Muscle of arm (tissue), 12 donors: ENCODE measurements around the gene SUGP1. TPM values are rescaled to one million over a fixed set of nuclear protein-coding genes. Genes with fewer than 3 reads are reported as not detected.

Experiments
- DNase-seq: peaks from one replicate; pipeline ENCODE4 v3.0.0-alpha.2; 2013
- polyA plus RNA-seq, 12 donors: library from polyadenylated mRNA; unstranded; fragments of 120-200 nt; gene quantifications; one replicate each; pipeline ENCODE4 v1.2.1, GENCODE V29; 2013; ENCODE audit not compliant: insufficient read length in 12 of 12

Gene SUGP1
- polyA plus RNA-seq, 12 donors = 30.7 to 60.9 (median 35.2) TPM; not detected in 1

DNA sequence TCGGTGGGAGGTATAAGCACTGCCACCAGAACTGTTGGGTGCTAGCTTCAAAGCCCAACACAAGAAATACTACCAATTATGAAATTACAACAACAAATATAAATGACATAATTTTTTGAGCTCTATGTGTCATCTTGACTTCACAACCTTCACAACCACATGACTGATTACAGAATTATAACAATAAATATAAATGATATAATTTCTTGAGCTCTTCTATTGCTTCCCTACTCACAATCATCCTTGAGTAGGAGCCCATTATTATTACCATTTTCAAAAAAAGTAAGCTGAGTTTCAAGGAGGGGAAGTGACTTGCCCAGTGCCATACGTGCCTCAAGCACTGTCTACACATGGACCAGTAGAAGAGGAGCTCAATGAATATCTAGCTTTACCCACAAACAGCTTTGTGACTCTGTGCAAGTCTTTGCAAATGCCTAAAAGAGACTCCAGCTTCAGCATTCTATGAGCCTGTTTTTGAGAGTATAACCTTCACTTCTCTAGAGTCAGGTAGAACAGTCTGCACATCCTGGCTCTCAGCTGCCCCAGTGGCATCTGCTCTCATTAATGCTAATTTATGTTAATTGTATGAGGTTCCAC is 86.0 kb downstream of the SUGP1 start:
- no peak for DNase-seq

DNA sequence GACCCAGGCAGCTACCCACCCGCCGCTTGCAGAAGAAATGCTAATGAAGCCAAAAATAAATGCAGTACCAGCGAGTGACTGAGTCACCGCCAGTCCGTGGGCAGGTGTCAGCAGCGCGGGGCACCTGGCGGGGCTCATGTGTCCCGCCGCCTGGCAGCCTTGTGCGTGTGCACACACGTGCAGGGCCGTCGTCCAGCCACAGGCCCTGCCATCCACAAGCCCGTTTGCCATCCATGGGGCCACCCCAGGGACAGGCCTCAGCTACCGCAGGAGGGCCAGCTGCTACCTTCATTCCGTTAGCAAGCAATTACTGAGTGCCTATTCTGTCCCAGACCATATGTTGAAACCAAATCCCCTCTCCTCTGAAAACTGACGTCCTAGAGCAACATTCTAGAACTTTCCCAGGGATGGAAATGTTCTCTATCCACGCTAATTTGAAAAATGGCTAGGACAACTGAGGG is 88.0 kb downstream of the SUGP1 start:
- no peak for DNase-seq

DNA sequence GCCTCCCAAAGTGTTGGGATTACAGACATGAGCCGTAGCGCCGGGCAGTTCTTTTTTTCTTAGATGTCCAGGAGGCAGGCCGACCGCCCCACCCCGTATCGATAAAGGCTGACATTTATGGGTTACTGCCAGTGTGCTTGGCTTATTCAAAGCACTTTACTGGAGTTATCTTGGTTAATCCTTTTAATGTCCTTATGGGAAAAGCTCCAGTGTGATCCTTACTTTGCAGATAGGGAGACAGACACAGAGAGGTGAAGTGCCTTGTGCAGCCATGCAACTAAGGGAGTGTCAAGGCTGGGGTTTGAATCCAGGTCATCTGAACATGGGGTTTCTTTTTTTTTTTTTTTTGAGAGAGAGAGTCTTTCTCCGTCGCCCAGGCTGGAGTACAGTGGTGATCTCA is 89.3 kb downstream of the SUGP1 start:
- DNase-seq = no peak

DNA sequence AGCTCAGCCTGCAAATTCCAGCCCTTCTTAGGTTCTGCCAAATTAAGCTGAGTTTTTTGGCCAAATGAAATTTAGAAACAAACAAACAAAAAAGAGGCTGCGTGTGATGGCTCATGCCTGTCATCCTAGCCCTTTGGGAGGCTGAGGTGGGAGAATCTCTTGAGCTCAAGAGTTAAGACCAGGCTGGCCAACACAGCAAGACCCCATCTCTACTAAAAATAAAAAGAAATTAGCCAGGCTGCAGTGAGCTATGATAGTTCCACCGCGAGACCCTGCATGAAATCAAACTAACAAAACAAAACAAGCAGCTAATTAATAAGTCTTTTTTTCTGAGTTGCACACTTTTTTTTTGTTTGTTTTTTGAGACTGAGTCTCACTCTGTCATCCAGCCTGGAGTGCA is 90.6 kb downstream of the SUGP1 start:
- no peak for DNase-seq

DNA sequence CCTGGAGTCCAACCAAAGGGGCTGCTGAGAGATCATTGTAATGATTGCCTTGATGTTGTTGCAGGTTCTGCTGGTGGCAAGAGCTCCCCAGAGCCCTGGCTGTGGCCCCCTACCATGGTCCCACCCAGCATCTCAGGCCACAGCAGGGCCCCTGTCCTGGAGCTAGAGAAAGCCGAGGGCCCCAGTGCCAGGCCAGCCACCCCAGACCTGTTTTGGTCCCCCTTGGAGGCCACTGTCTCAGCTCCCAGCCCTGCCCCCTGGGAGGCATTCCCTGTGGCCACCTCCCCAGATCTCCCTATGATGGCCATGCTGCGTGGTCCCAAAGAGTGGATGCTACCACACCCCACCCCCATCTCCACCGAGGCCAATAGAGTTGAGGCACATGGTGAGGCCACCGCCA is 93.1 kb downstream of the SUGP1 start:
- no peak for DNase-seq

DNA sequence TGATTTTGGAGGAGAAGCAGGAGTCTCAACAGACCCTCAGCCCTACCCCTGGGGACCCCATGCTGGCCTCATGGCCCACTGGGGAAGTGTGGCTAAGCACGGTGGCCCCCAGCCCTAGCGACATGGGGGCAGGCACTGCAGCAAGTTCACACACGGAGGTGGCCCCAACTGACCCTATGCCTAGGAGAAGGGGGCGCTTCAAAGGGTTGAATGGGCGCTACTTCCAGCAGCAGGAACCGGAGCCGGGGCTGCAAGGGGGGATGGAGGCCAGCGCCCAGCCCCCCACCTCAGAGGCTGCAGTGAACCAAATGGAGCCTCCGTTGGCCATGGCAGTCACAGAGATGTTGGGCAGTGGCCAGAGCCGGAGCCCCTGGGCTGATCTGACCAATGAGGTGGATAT is 93.6 kb downstream of the SUGP1 start:
- no peak for DNase-seq

DNA sequence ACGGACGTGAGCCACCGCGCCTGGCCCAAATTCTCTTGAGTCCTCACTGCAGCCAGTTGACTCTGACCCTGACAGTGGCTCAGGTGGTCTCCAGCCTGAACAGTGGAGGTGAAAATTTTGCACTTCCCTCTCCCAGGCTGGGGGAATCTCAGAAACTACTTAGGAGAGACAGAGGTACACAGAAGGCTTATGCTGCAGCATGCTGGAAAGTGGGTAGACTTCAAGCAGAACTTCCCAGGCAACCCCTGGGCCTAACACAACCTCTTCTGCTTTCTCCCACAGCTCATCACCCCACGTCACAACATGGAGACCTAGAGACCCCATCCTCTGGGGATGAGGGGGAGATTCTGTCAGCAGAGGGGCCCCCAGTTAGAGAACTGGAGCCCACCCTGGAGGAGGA is 94.1 kb downstream of the SUGP1 start:
- DNase-seq = no peak

Other genes starting within 250 kb of the SUGP1 start
- gene TMEM161A, start 182.0 kb downstream of the SUGP1 start, polyA plus RNA-seq = 10 to 100 TPM in 11 of 12 donors, not detected in 1; 13.3 to 30.7 (median 21.5) TPM
- gene MEF2B, start 150.2 kb downstream of the SUGP1 start, polyA plus RNA-seq = 1 to 10 TPM in 8 of 12 donors, under 1 TPM in 2, not detected in 2; 0.66 to 3.4 (median 1.5) TPM
- gene BORCS8, start 128.4 kb downstream of the SUGP1 start, polyA plus RNA-seq = 10 to 100 TPM in 8 of 12 donors, 1 to 10 TPM in 3, not detected in 1; 8.6 to 15.4 (median 11.8) TPM
- 100 to 1,000 TPM in 1 of 12 donors, 10 to 100 TPM in 10, not detected in 1; 44.3 to 143 (median 52.1) TPM for gene RFXANK, start 128.3 kb downstream of the SUGP1 start, polyA plus RNA-seq
- gene NR2C2AP, start 117.1 kb downstream of the SUGP1 start, polyA plus RNA-seq = 10 to 100 TPM in 3 of 12 donors, 1 to 10 TPM in 7, not detected in 2; 6.8 to 13.2 (median 9.2) TPM
- 1 to 10 TPM in 1 of 12 donors, under 1 TPM in 8, not detected in 3; 0.05 to 1.3 (median 0.16) TPM for gene NCAN, start 108.6 kb downstream of the SUGP1 start, polyA plus RNA-seq
- gene TM6SF2, start 47.2 kb downstream of the SUGP1 start, polyA plus RNA-seq = 1 to 10 TPM in 10 of 12 donors, not detected in 2; 1.3 to 4.1 (median 2.5) TPM
- 100 to 1,000 TPM in 1 of 12 donors, 10 to 100 TPM in 11; 30.4 to 112 (median 47.5) TPM for gene MAU2, start 320 bp upstream of the SUGP1 start, polyA plus RNA-seq
- 10 to 100 TPM in 11 of 12 donors, not detected in 1; 35.2 to 69.9 (median 48.4) TPM for gene GATAD2A, start 85.2 kb upstream of the SUGP1 start, polyA plus RNA-seq
- gene TSSK6, start 195.0 kb upstream of the SUGP1 start, polyA plus RNA-seq = under 1 TPM in 10 of 12 donors, not detected in 2; 0.28 to 0.74 (median 0.59) TPM
- 100 to 1,000 TPM in 11 of 12 donors, not detected in 1; 103 to 191 (median 167) TPM for gene NDUFA13, start 195.7 kb upstream of the SUGP1 start, polyA plus RNA-seq
- 10 to 100 TPM in 3 of 12 donors, 1 to 10 TPM in 8, not detected in 1; 2.9 to 14.4 (median 6.6) TPM for gene YJEFN3, start 208.4 kb upstream of the SUGP1 start, polyA plus RNA-seq
- gene CILP2, start 217.8 kb upstream of the SUGP1 start, polyA plus RNA-seq = 10 to 100 TPM in 2 of 12 donors, 1 to 10 TPM in 8, not detected in 2; 1.4 to 13.9 (median 4.1) TPM